SK-N-SH treated with all-trans-retinoic acid at 6 μM for 48 hours (cell line): Measurements from ENCODE around the gene SORCS2.

Source experiments
- ARNTL ChIP-seq: fragments of 450-650 bp; formaldehyde crosslinking; IDR thresholded peaks from 2 replicates; pipeline ENCODE4 v1.5.0; 2020; ENCODE audit warnings: low read depth, mild to moderate bottlenecking, moderate library complexity, borderline replicate concordance
- BACH2 ChIP-seq: fragments of 250-450 bp; sonication (Bioruptor Pico); IDR thresholded peaks from 2 replicates; pipeline ENCODE4 v1.9.0; 2021; ENCODE audit warnings: mild to moderate bottlenecking, borderline replicate concordance
- CREB5 ChIP-seq: fragments of 250-450 bp; sonication (Bioruptor Pico); IDR thresholded peaks from 2 replicates; pipeline ENCODE4 v1.5.1; 2020; ENCODE audit warnings: low read depth, mild to moderate bottlenecking, moderate library complexity
- CSDC2 ChIP-seq: fragments of 250-450 bp; sonication (Bioruptor Pico); IDR thresholded peaks from 2 replicates; pipeline ENCODE4 v1.5.0; 2020; ENCODE audit warnings: mild to moderate bottlenecking, moderate library complexity
- ESRRG ChIP-seq: fragments of 250-450 bp; sonication (Bioruptor Pico); IDR thresholded peaks from 2 replicates; pipeline ENCODE4 v1.6.1; 2021; ENCODE audit warnings: mild to moderate bottlenecking
- GLIS3 ChIP-seq: fragments of 250-450 bp; sonication (Bioruptor Pico); IDR thresholded peaks from 2 replicates; pipeline ENCODE4 v1.5.0; 2020; ENCODE audit warnings: mild to moderate bottlenecking, moderate library complexity
- RARB ChIP-seq: fragments of 250-450 bp; sonication (Bioruptor Pico); IDR thresholded peaks from 2 replicates; pipeline ENCODE4 v1.8.0; 2021; ENCODE audit warnings: mild to moderate bottlenecking, moderate library complexity
- TCF4 ChIP-seq: fragments of 250-450 bp; sonication (Bioruptor Pico); IDR thresholded peaks from 2 replicates; pipeline ENCODE4 v1.8.0; 2021; ENCODE audit warnings: mild to moderate bottlenecking, moderate library complexity, borderline replicate concordance
- ZFP3 ChIP-seq: fragments of 250-450 bp; sonication (Bioruptor Pico); IDR thresholded peaks from 2 replicates; pipeline ENCODE4 v1.5.0; 2020; ENCODE audit warnings: mild to moderate bottlenecking, moderate library complexity
- ZFP30 ChIP-seq: fragments of 450-650 bp; formaldehyde crosslinking; IDR thresholded peaks from 2 replicates; pipeline ENCODE4 v1.5.0; 2022; ENCODE audit warnings: mild to moderate bottlenecking, moderate library complexity
- ZNF70 ChIP-seq: fragments of 450-650 bp; formaldehyde crosslinking; IDR thresholded peaks from 2 replicates; pipeline ENCODE4 v1.5.0; 2020; ENCODE audit warnings: mild to moderate bottlenecking, moderate library complexity

- TF ChIP-seq GLIS3 (CRISPR knock-in tag) (no peak), CSDC2 (CRISPR knock-in tag) (no peak), ZFP30 (no peak), ARNTL (CRISPR knock-in tag) (no peak), ZFP3 (CRISPR knock-in tag) (no peak), CREB5 (CRISPR knock-in tag) (no peak), BACH2 (CRISPR knock-in tag) (no peak), ZNF70 (no peak), TCF4 (CRISPR knock-in tag) (no peak), ESRRG (CRISPR knock-in tag) (no peak), RARB (CRISPR knock-in tag) (no peak)
These were observed 183.1 kb downstream of the SORCS2 start for GRCh38 chr4:7375427-7375826.
